HepG2 (cell line): ENCODE measurements around the gene C11orf65.

Experiments used
- ASH2L ChIP-seq: fragments of 300-600, 200-600 bp; sonication (generic); IDR thresholded peaks from 2 replicates; pipeline ENCODE4 v1.7.0; 2017; ENCODE audit warnings: low read depth, mild to moderate bottlenecking, moderate library complexity, mixed read lengths, low read length; ENCODE audit not compliant: insufficient read length
- HBP1 ChIP-seq: IDR thresholded peaks from 2 replicates; pipeline ENCODE4 v1.6.1; 2016; ENCODE audit warnings: low read depth, control low read depth
- HNRNPH1 ChIP-seq: fragments of 200-400 bp; formaldehyde crosslinking; optimal IDR thresholded peaks from 2 replicates; pipeline ENCODE3; 2017; ENCODE audit warnings: mild to moderate bottlenecking, low read depth, low read length
- PAXIP1 ChIP-seq: sonication (generic); formaldehyde crosslinking; conservative IDR thresholded peaks from 2 replicates; pipeline ENCODE4 v1.4.0; 2020; ENCODE audit warnings: mild to moderate bottlenecking, missing genetic modification reagents, moderate library complexity
- POLR2A ChIP-seq, 2 experiments: IDR thresholded peaks; 2 replicates each; pipeline ENCODE4 v1.6.1; 2011; ENCODE audit warnings: low read depth in 2 of 2, low read length in 2 of 2, mild to moderate bottlenecking in 1 of 2, moderate library complexity in 1 of 2; ENCODE audit not compliant: insufficient read depth in 1 of 2
- ZNF292 ChIP-seq: sonication (generic); formaldehyde crosslinking; IDR thresholded peaks from 2 replicates; pipeline ENCODE4 v1.8.1; 2022; ENCODE audit warnings: mild to moderate bottlenecking, low read depth, missing genetic modification reagents, borderline replicate concordance
- ZNF460 ChIP-seq: sonication (generic); formaldehyde crosslinking; IDR thresholded peaks from 2 replicates; pipeline ENCODE4 v1.5.1; 2020; ENCODE audit warnings: missing genetic modification reagents, mild to moderate bottlenecking, borderline replicate concordance

GRCh38 chr11:108491936-108492335, 24.6 kb upstream of the C11orf65 start:
- TF ChIP-seq HNRNPH1 (no peak), HBP1 (no peak), ASH2L (no peak), PAXIP1 (CRISPR knock-in tag) (no peak), ZNF460 (CRISPR knock-in tag) (no peak), ZNF292 (CRISPR knock-in tag) (no peak), POLR2A (IDR thresholded peaks at IDR 0.05; ENCODE audit: insufficient read depth in 1 of 2, low read depth in 2 of 2, low read length in 2 of 2) (no peak)
